ENCODE data around the gene KIFC1.

KIFC1 gene

GRCh38 chr6:33416386-33417127, 24.9 kb downstream of the KIFC1 start:
- peak overlapping the region; percentile 78 for H3K27ac ChIP-seq
- peaks cover 53% of the 10 kb centered on the region for H3K36me3 ChIP-seq
- no peak for TF ChIP-seq CTCF (IDR thresholded peaks at IDR 0.05; ENCODE audit: low read depth, low read length)
- H3K4me3 ChIP-seq (ENCODE audit: low read depth, low read length) = peak overlapping the region; percentile 82
- no peak for DNase-seq
- H3K27me3 ChIP-seq (ENCODE audit: insufficient read depth, low read depth, severe bottlenecking) = no peaks in the 10 kb centered on the region
- H3K9me3 ChIP-seq (ENCODE audit: severe bottlenecking) = no peaks in the 10 kb centered on the region

DNA sequence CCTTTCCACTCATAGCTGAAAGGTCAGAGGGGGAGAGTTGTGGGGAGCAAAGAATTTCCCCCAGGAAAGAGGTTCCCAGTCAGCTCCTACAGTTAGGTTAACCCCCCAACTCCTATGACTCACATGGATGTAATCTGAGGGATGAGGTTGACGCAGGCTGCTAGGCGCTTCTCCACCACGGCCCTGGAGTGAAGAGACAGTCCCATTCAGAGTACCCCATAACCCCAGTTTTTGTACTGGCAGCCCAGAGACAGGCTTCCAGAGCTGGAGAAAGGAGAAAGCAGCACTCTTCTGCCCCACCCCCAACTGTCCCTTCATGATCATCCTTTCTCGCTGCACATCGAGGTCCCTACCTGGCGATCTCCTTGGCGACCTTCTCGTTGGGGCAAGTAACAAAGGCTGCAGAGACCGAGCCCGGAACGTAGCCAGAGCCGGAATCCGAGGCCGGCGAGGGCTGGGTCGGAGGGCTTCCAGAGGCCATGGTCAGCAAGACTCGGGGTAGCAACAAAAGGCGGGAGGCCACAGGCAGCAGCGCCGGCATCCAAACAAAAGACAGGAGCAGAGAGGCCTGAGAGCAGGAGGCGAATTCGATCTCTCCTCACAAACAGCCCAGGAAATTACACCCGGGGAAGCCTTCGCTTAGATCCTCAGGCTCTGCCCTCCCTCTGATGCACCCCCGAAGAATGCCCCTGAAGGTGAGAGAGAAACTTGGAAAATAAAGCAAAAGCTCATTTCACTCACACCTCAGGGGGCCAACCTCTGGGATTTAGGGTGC, 25.7 kb downstream of the KIFC1 start:
- Histone ChIP-seq H3K27ac (peak overlapping the region; percentile 78), H3K27me3 (ENCODE audit: insufficient read depth, low read depth, severe bottlenecking) (no peaks in the 10 kb centered on the region), H3K4me3 (ENCODE audit: low read depth, low read length) (peak overlapping the region; percentile 82), H3K36me3 (peaks cover 57% of the 10 kb centered on the region), H3K9me3 (ENCODE audit: severe bottlenecking) (no peaks in the 10 kb centered on the region)
- peak; percentile 40 for DNase-seq
- TF ChIP-seq CTCF (IDR thresholded peaks at IDR 0.05; ENCODE audit: low read depth, low read length) = no peak

GRCh38 chr6:33417903-33418689, 26.5 kb downstream of the KIFC1 start, which contains the start of gene CUTA:
Gene CUTA (minus strand): TSS chr6:33418107. CDS start chr6:33418000, 107 bp downstream.
- H3K27ac ChIP-seq = peak within 1 kb of the TSS; percentile 83
- peak within 1 kb of the TSS; percentile 82 for H3K4me3 ChIP-seq (ENCODE audit: low read depth, low read length)
- peaks cover 57% of the 10 kb centered on the region for H3K36me3 ChIP-seq
- peak; percentile 51 for TF ChIP-seq CTCF (IDR thresholded peaks at IDR 0.05; ENCODE audit: low read depth, low read length)
- no peaks in the 10 kb centered on the region for H3K9me3 ChIP-seq (ENCODE audit: severe bottlenecking)
- H3K27me3 ChIP-seq (ENCODE audit: insufficient read depth, low read depth, severe bottlenecking) = no peaks in the 10 kb centered on the region
- DNase-seq = peak; percentile 100

DNA sequence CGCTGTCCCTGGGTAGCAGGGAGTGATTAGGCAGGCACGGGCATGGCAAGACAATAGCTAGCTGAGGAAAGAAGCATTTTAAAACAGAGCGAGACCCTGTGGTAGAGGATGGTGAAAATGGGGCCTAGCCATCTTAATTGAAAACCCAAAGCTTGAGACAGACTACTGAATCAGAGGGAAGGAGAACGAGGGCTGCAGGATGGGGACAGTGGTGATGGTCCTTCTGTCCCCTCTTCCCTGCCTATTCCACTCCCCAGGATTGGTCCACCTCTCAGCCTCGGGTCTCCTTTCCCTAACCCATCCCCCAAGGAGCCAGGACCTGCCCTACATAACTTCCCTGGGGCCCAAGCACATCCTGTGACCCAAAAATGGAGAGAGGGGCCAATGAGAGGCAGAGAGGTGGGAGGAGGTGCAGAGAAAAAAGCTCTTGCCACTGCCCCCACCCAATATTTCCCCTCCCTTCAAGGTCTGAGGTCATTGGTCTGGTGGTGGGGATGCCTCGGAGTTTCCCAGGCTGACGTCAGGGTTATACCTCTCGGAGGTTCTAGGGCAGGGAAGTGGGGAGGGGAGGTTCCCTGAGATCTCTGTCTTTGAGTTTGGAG, 27.2 kb downstream of the KIFC1 start:
- TF ChIP-seq CTCF (IDR thresholded peaks at IDR 0.05; ENCODE audit: low read depth, low read length) = no peak
- no peaks in the 10 kb centered on the region for H3K9me3 ChIP-seq (ENCODE audit: severe bottlenecking)
- DNase-seq = no peak
- no peaks in the 10 kb centered on the region for H3K27me3 ChIP-seq (ENCODE audit: insufficient read depth, low read depth, severe bottlenecking)
- H3K27ac ChIP-seq = peak overlapping the region; percentile 83
- H3K4me3 ChIP-seq (ENCODE audit: low read depth, low read length) = peak overlapping the region; percentile 51
- H3K36me3 ChIP-seq = peaks cover 57% of the 10 kb centered on the region
